Activated CD8-positive, alpha-beta memory T cell treated with anti-CD3 and anti-CD28 coated beads, Interleukin-2, amount 50 U/mL, for 1 hour (primary cell): ENCODE results near the gene CNOT9.

Experiments
- DNase-seq: peaks from one replicate; pipeline ENCODE4 v3.0.0-alpha.2; 2020; ENCODE audit errors: extremely low read depth

The CNOT9 gene

DNA sequence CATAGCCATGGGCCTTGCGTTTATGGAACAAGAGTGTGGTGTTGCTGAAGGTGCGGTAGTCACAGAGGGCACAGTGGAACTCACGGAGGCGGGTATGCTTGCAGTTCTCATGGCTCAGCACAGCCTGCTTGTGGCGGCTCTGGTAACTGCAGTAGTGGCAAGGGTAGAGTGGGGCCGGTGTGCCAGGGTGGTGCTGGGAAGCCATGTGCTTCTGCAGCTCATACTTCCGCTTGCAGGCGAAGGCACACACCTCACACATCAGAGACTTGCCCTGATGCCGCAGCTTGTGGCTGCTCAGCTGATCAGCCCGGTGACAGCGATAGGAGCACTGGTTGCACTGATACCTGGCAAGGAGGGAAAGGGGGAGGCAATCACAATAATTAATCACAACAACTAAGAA is 76.1 kb downstream of the CNOT9 start:
- DNase-seq, result no peak

DNA sequence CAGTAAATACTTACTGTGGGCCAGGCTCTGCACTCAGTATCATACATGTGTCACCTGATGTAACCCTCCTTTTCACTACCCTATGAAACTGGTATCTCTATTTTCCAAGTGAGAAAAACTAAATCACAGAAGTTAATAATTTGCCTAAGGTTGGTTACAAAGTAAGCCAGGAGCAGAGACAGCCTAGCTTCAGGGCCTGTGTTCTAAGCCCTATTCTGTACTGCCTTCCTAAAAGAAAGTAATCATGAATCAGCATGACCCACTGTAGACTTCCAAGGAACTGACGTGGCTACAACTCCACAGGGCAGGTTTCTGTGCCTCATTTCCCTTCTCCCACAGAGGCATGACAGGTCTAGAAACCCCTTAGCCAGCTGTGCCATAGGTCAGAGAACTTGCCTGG is 76.5 kb downstream of the CNOT9 start:
- no peak for DNase-seq
